NCI-H524 (cell line): ENCODE measurements around the gene GYS1.

ENCODE experiments used
- DNase-seq, 2 experiments: peaks; one replicate each; lab custom pipeline; 2025; lab: John Stamatoyannopoulos, UW

GYS1 gene

GRCh38 chr19:48963371-48964204 is 29.5 kb downstream of the GYS1 start:
- no peak for DNase-seq

DNA sequence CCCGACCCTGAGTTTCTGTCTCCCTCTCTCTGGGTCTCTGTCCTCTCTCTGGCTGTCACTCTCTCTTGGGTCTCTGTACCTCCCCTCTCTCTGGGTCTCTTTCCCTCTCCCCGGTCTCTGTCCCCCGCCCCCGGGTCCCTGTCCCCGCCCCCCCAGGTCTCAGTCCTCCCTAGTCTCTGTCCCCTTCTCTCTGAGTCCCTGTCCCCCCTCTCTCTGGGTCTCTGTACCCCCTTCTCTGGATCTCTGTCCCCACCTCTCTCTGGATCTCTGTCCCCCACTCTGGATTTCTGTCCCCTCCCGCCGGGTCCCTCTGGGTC is 30.3 kb downstream of the GYS1 start:
- no peak for DNase-seq

GRCh38 chr19:48962029-48962848 is 30.9 kb downstream of the GYS1 start:
- no peak for DNase-seq

- DNase-seq, result no peak
Observed at GRCh38 chr19:48961673-48962028, 31.5 kb downstream of the GYS1 start.

- DNase-seq, result peak in 1 of 2 experiments; percentile 26
Observed at GRCh38 chr19:48961051-48961649, 32.0 kb downstream of the GYS1 start.

DNA sequence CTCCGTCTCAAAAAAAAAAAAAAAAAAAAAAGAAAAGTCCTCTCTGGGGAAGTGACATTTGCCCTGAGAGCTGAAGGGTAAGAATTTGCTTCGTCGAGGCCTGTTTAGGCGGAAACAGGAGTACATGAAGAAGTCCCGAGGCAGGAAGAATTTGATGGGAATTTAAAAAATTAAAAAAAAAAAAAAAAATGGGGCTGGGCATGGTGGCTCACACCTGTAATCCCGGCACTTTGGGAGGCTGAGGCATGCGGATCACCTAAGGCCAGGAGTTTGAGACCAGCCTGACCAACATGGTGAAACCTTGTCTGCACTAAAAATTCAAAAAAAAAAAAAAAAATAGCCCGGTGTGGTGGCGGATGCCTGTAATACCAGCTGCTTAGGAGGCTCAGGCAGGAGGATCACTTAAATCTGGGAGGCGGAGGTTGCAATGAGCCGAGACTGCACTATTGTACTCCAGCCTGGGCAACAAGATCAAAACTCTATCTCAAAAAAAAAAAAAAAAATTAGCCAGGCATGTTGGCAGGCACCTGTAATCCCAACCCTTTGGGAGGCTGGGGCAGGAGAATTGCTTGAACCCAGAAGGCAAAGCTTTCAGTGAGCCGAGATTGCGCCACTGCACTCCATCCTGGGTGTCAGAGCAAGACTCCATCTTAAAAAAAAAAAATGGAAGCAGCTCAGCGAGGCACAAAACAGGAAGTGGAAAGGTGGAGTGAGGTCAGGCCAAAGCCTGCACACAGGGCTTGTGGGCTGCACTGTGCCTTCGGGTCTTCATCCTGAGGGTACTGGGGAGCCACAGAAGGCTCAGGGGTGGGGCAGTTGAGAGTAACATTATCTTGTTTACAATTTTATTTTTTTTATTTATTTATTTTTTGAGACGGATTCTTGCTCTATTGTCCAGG is 33.5 kb downstream of the GYS1 start:
- DNase-seq, result no peak

GRCh38 chr19:48958006-48958405 is 35.1 kb downstream of the GYS1 start:
- no peak for DNase-seq

- no peak for DNase-seq
Observed at GRCh38 chr19:48955308-48955958, 37.7 kb downstream of the GYS1 start.

DNA sequence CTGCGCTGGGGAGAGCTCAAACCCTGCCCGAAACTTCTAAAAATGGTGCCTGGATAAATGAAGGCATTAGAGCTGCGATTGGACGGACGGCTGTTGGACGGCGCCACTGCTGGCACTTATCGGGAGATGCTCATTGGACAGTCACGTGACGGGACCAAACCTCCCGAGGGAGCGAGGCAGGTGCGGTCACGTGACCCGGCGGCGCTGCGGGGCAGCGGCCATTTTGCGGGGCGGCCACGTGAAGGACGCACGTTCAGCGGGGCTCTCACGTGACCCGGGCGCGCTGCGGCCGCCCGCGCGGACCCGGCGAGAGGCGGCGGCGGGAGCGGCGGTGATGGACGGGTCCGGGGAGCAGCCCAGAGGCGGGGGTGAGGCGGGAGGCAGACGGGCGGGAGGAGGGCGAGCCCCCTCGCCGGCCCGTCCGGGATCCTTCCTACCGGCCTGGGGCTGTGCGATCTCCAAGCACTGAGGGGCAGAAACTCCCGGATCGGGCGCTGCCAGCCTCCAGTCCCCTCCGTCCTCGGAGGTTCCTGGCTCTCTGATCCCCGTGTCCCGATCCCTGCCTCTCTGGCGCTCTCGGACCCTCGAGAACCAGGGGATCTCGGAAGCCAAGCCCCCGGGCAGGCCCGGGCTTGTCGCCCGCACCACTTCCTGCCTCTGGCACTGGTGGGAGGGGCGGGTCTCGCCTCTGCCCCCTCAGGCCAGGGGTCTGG is 38.4 kb downstream of the GYS1 start, which contains the start of gene BAX:
Gene BAX (plus strand): TSS at position 281 of the 713 bp plus-strand sequence. CDS start 54 bp downstream, at position 335.
- DNase-seq, result peak; percentile 98 to 99

GRCh38 chr19:48953990-48954594 is 39.0 kb downstream of the GYS1 start:
- DNase-seq, result no peak

GRCh38 chr19:48953141-48953540 is 40.0 kb downstream of the GYS1 start:
- DNase-seq, result no peak

- DNase-seq, result no peak
Observed at GRCh38 chr19:48950830-48951519, 42.1 kb downstream of the GYS1 start.

DNA sequence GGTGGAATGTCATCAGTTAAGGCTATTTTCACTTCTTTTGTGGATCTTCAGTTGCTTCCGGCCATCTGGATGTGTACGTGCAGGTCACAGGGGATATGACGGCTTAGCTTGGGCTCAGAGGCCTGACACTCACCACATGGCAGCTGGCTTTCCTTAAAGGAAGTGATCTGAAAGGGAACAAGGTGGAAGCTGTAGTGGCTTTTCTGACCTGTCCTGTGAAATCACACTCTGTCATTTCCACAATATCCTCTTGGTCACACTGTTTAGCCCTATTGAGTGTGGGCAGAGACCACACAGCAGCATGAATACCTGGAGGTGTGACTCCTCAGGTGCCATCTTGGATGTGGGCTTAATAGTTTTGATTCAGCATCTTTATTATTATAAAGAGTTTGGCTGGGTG is 43.0 kb downstream of the GYS1 start:
- peak in 1 of 2 experiments; percentile 42 for DNase-seq

DNA sequence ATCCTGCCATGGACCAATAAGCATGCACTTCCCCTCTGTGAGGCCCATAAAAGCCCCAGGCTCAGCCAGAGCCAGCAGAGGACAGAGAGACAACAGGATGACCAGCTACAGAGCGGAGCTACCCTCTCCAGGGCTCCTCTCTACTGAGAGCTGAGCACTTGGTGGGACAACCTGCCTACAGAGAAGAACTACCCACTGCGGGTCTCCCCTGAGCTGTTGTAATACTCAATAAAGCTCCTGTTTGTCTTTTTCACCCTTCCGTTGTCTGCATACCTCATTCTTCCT is 45.9 kb downstream of the GYS1 start:
- DNase-seq, result no peak

DNA sequence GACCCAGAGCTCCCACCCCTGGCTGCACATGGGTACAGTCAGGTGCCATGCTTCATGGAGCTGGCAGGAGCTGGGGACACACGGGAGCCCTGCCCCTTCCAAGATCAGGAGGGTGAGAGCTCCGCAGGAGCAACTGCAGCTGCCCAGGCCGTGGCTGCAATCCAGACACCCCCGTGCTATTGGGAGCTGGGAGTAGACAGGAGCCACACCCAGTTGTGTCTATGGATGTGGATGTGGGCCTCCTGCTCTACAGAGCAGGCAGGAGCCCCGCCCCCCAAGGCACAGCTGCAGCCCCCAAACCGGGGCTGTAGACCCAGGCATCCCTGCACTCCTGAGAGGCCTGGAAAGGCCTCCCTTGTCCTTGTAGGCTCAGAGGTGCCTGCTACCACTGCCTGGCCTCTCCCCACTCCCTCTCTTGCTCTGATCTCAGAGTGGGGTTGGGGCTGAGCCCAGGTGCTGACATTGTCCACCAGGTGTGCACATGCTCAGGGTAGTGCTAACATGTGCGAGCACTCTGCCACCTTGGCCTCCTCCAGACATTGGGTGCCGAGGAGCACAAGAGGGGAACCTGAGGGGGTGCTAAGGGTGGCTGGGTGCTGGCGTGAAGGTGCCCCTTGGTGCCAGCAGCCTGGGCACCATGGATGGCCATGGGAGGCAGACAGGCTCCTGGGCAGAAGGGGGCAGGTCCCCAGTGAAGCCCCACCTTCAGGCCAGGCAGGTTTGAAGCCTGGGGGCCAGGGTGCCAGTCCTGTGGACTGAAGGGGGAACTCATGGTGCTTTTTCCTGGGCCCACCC is 46.4 kb downstream of the GYS1 start:
- no peak for DNase-seq

DNA sequence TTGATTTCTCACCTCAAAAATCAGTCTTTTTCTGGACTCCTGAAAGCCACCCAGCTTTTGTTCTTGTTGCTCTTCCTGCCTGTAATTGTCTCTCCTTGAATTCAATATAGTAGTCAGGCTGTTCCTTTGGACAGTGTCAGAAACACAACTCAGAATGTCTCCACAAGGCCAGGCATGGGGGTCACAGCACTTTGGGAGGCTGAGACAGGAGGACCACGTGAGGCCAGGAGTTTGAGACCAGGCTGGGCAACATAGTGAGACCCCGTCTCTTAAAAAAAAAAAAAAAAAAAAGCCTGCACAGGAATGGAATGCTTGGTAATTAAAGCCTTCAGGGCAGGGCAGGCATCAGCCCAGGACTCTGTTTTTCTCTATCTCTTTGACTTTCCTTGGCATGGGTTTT is 47.3 kb downstream of the GYS1 start:
- no peak for DNase-seq

DNA sequence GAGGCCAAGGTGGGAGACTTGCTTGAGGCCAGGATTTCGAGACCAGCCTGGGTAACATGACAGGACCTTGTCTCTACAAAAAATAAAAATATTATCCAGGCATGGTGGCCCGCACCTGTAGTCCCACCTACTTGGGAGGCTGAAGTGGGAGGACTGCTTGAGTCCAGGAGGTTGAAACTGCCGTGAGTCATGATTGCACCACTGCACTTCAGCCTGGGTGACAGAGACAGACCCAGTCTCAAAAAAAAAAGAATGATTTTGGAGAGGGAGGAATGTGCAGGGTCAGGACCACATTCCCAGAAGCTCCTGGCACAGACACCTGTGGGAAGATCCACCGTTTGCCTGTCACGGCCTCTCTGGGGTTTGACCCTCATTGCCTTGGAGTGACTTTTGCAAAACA is 47.7 kb downstream of the GYS1 start:
- no peak for DNase-seq

DNA sequence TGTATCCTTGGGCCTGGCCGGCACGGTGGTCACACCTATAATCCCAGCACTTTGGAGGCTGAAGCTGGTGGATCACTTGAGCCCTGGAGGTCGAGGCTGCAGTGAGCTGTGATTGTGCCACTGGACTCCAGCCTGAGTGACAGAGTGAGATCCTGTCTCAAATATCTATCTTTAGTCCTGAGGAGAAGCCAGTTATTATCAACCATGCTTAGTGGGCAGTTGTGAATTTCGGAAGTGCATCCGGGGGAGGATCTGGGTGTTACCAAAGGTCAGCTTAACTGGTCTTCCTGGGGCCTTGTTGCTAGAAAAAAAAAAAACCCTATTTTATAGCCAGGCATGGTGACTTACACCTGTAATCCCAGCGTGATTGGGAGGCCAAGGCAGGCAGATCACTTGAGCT is 50.0 kb downstream of the GYS1 start:
- no peak for DNase-seq

- DNase-seq, result no peak
Observed at GRCh38 chr19:48940902-48941301, 52.2 kb downstream of the GYS1 start.
